SK-N-SH treated with all-trans-retinoic acid at 6 μM for 48 hours (cell line): ENCODE results near the gene DEFB113.

Source experiments
- ATAC-seq: fragments of 200-7000 bp; cut with Tn5 transposase; 3 replicates; pipeline ENCODE4 v1.9.1; 2020; ENCODE audit warnings: mild to moderate bottlenecking, moderate library complexity
- ARNTL ChIP-seq: fragments of 450-650 bp; formaldehyde crosslinking; IDR thresholded peaks from 2 replicates; pipeline ENCODE4 v1.5.0; 2020; ENCODE audit warnings: low read depth, mild to moderate bottlenecking, moderate library complexity, borderline replicate concordance
- CSDC2 ChIP-seq: fragments of 250-450 bp; sonication (Bioruptor Pico); IDR thresholded peaks from 2 replicates; pipeline ENCODE4 v1.5.0; 2020; ENCODE audit warnings: mild to moderate bottlenecking, moderate library complexity
- CSRNP3 ChIP-seq: fragments of 250-450 bp; sonication (Bioruptor Pico); IDR thresholded peaks from 2 replicates; pipeline ENCODE4 v1.5.1; 2021; ENCODE audit warnings: mild to moderate bottlenecking, moderate library complexity
- ESRRG ChIP-seq: fragments of 250-450 bp; sonication (Bioruptor Pico); IDR thresholded peaks from 2 replicates; pipeline ENCODE4 v1.6.1; 2021; ENCODE audit warnings: mild to moderate bottlenecking
- ISL1 ChIP-seq: fragments of 250-450 bp; sonication (Bioruptor Pico); IDR thresholded peaks from 2 replicates; pipeline ENCODE4 v2.1.2; 2022; ENCODE audit warnings: mild to moderate bottlenecking, moderate library complexity
- PATZ1 ChIP-seq: fragments of 250-450 bp; sonication (Bioruptor Pico); IDR thresholded peaks from 2 replicates; pipeline ENCODE4 v1.8.0; 2020; ENCODE audit warnings: mild to moderate bottlenecking, moderate library complexity, borderline replicate concordance
- POU6F1 ChIP-seq: fragments of 250-450 bp; sonication (Bioruptor Pico); IDR thresholded peaks from 2 replicates; pipeline ENCODE4 v1.8.0; 2021; ENCODE audit warnings: low read depth, mild to moderate bottlenecking, moderate library complexity, borderline replicate concordance
- SNAI2 ChIP-seq: fragments of 250-450 bp; sonication (Bioruptor Pico); IDR thresholded peaks from 2 replicates; pipeline ENCODE4 v1.5.0; 2020; ENCODE audit warnings: mild to moderate bottlenecking, moderate library complexity
- TCF4 ChIP-seq: fragments of 250-450 bp; sonication (Bioruptor Pico); IDR thresholded peaks from 2 replicates; pipeline ENCODE4 v1.8.0; 2021; ENCODE audit warnings: mild to moderate bottlenecking, moderate library complexity, borderline replicate concordance
- TOX ChIP-seq: fragments of 250-450 bp; sonication (Bioruptor Pico); IDR thresholded peaks from 2 replicates; pipeline ENCODE4 v1.8.0; 2021; ENCODE audit warnings: mild to moderate bottlenecking, moderate library complexity, borderline replicate concordance
- TSHZ2 ChIP-seq: fragments of 250-450 bp; sonication (Bioruptor Pico); IDR thresholded peaks from 2 replicates; pipeline ENCODE4 v1.5.0; 2020; ENCODE audit warnings: mild to moderate bottlenecking, moderate library complexity
- ZC3H10 ChIP-seq: fragments of 250-450 bp; sonication (Bioruptor Pico); IDR thresholded peaks from 2 replicates; pipeline ENCODE4 v1.5.1; 2021; ENCODE audit warnings: mild to moderate bottlenecking, moderate library complexity
- ZFP3 ChIP-seq: fragments of 250-450 bp; sonication (Bioruptor Pico); IDR thresholded peaks from 2 replicates; pipeline ENCODE4 v1.5.0; 2020; ENCODE audit warnings: mild to moderate bottlenecking, moderate library complexity
- ZFP30 ChIP-seq: fragments of 450-650 bp; formaldehyde crosslinking; IDR thresholded peaks from 2 replicates; pipeline ENCODE4 v1.5.0; 2022; ENCODE audit warnings: mild to moderate bottlenecking, moderate library complexity
- ZNF565 ChIP-seq: fragments of 450-650 bp; formaldehyde crosslinking; conservative IDR thresholded peaks from 2 replicates; pipeline ENCODE4 v1.5.0; 2020; ENCODE audit warnings: low read depth, mild to moderate bottlenecking, moderate library complexity
- ZNF8 ChIP-seq: fragments of 450-650 bp; formaldehyde crosslinking; IDR thresholded peaks from 2 replicates; pipeline ENCODE4 v1.5.0; 2020; ENCODE audit warnings: mild to moderate bottlenecking, moderate library complexity

DEFB113 gene

GRCh38 chr6:49933526-49933925, 35.9 kb downstream of the DEFB113 start:
- no peak for ATAC-seq
- TF ChIP-seq TSHZ2 (CRISPR knock-in tag) (no peak), ZFP3 (CRISPR knock-in tag) (no peak), ISL1 (no peak), ZC3H10 (CRISPR knock-in tag) (no peak), TCF4 (CRISPR knock-in tag) (no peak), CSDC2 (CRISPR knock-in tag) (no peak), ESRRG (CRISPR knock-in tag) (no peak), TOX (CRISPR knock-in tag) (no peak)
- TF ChIP-seq, all 23 proteins: peak for 0

- no peak for ATAC-seq
- TF ChIP-seq ZC3H10 (CRISPR knock-in tag): no peak
- TF ChIP-seq ZFP3 (CRISPR knock-in tag): no peak
- no peak for TF ChIP-seq TCF4 (CRISPR knock-in tag)
- TF ChIP-seq TSHZ2 (CRISPR knock-in tag): no peak
Observed at GRCh38 chr6:49929340-49929739, 40.1 kb downstream of the DEFB113 start.

GRCh38 chr6:49923826-49924225, 45.6 kb downstream of the DEFB113 start:
- ATAC-seq: no peak
- TF ChIP-seq TCF4 (CRISPR knock-in tag): no peak
- TF ChIP-seq TOX (CRISPR knock-in tag): no peak
- TF ChIP-seq SNAI2 (CRISPR knock-in tag): no peak
- TF ChIP-seq POU6F1 (CRISPR knock-in tag): no peak

- ATAC-seq: no peak
- TF ChIP-seq ESRRG (CRISPR knock-in tag) (no peak), ZNF8 (CRISPR knock-in tag) (no peak), ARNTL (no peak), POU6F1 (CRISPR knock-in tag) (no peak), ISL1 (no peak)
Observed at GRCh38 chr6:49919935-49920644, 49.3 kb downstream of the DEFB113 start.

- no peak for ATAC-seq
- TF ChIP-seq ZFP3 (CRISPR knock-in tag): no peak
- no peak for TF ChIP-seq ESRRG (CRISPR knock-in tag)
- TF ChIP-seq CSRNP3 (CRISPR knock-in tag): no peak
- TF ChIP-seq SNAI2 (CRISPR knock-in tag): no peak
- TF ChIP-seq ZNF565 (CRISPR knock-in tag): no peak
- no peak for TF ChIP-seq ZFP30
- no peak for TF ChIP-seq TSHZ2 (CRISPR knock-in tag)
- TF ChIP-seq ZC3H10 (CRISPR knock-in tag): no peak
- no peak for TF ChIP-seq PATZ1 (CRISPR knock-in tag)
Observed at GRCh38 chr6:49919261-49919660, 50.2 kb downstream of the DEFB113 start.
